SK-N-SH (cell line): Measurements from ENCODE around the gene HRK. TPM values are rescaled to one million over a fixed set of nuclear protein-coding genes. Genes with fewer than 3 reads are reported as not detected.

ENCODE experiments used
- CTCF ChIA-PET: fragments of 300-600, 350-600 bp; formaldehyde crosslinking; extraction: SDS; loops from one replicate; lab custom pipeline; 2021; lab: Yijun Ruan, JAX
- POLR2A ChIA-PET: fragments of 350-600 bp; sonication (Branson Sonifier 250); formaldehyde crosslinking; extraction: SDS; loops from one replicate; lab custom pipeline; 2020; ENCODE audit warnings: antibody characterized with exemption, inconsistent platforms; lab: Yijun Ruan, JAX
- DNase-seq: peaks from one replicate; pipeline ENCODE4 v3.0.0; 2012
- H2AFZ ChIP-seq: fragments of 200-600 bp; sonication (generic); 2 replicates; pipeline ENCODE4 v1.8.1; 2016; ENCODE audit warnings: antibody characterized with exemption, mild to moderate bottlenecking, low read depth
- H3F3A ChIP-seq: fragments of 200-600 bp; sonication (generic); replicated peaks from 2 replicates; pipeline ENCODE3; 2016; ENCODE audit warnings: antibody characterized with exemption, mild to moderate bottlenecking; ENCODE audit not compliant: insufficient read depth
- H3K27ac ChIP-seq, 2 experiments: fragments of 200-500 bp in 1 of 2; fragments of 200-600 bp in 1 of 2; sonication (Bioruptor generic) in 1 of 2; sonication (generic), shearing (Covaris generic) in 1 of 2; 2 replicates each; pipeline versions ENCODE4 v1.5.1 to v1.6.1; 2014 to 2016; ENCODE audit warnings: low read depth in 2 of 2, inconsistent platforms in 1 of 2, low read length in 1 of 2, mild to moderate bottlenecking in 1 of 2, mixed read lengths in 1 of 2
- H3K27me3 ChIP-seq: fragments of 200-600 bp; sonication (generic), shearing (Covaris generic); 2 replicates; pipeline ENCODE4 v1.6.1; 2016; ENCODE audit warnings: mixed run types; ENCODE audit not compliant: insufficient read depth
- H3K36me3 ChIP-seq, 2 experiments: fragments of 200-500 bp in 1 of 2; fragments of 200-600 bp in 1 of 2; sonication (Bioruptor generic) in 1 of 2; sonication (generic) in 1 of 2; replicated peaks in 1 of 2; 2 replicates each; pipeline versions ENCODE3 to v1.5.1; 2014 to 2016; ENCODE audit warnings: low read length in 1 of 2, mild to moderate bottlenecking in 1 of 2; ENCODE audit not compliant: insufficient read depth in 2 of 2, control insufficient read depth in 1 of 2
- H3K4me1 ChIP-seq, 2 experiments: fragments of 200-500 bp in 1 of 2; fragments of 200-600 bp in 1 of 2; sonication (Bioruptor generic) in 1 of 2; sonication (generic), shearing (Covaris generic) in 1 of 2; 2 replicates each; pipeline versions ENCODE4 v1.5.1 to v1.6.1; 2014 to 2016; ENCODE audit warnings: low read depth in 1 of 2, low read length in 1 of 2, mixed run types in 1 of 2; ENCODE audit not compliant: insufficient read depth in 2 of 2, control insufficient read depth in 1 of 2
- H3K4me2 ChIP-seq: fragments of 200-600 bp; sonication (generic), shearing (Covaris generic); 2 replicates; pipeline ENCODE4 v1.6.1; 2017; ENCODE audit warnings: mixed run types
- H3K4me3 ChIP-seq, 2 experiments: fragments of 200-500 bp in 1 of 2; fragments of 200-600 bp in 1 of 2; sonication (Bioruptor generic) in 1 of 2; sonication (generic), shearing (Covaris generic) in 1 of 2; 2 replicates each; pipeline versions ENCODE4 v1.5.1 to v1.8.1; 2014 to 2016; ENCODE audit warnings: low read depth in 2 of 2, inconsistent platforms in 1 of 2, low read length in 1 of 2, mild to moderate bottlenecking in 1 of 2, mixed read lengths in 1 of 2, moderate library complexity in 1 of 2
- H3K79me2 ChIP-seq: fragments of 200-600 bp; sonication (generic); 2 replicates; pipeline ENCODE4 v1.8.1; 2017; ENCODE audit warnings: mild to moderate bottlenecking; ENCODE audit not compliant: insufficient read depth
- H3K9ac ChIP-seq: fragments of 200-600 bp; sonication (generic); 2 replicates; pipeline ENCODE4 v1.6.1; 2017; ENCODE audit warnings: mixed run types
- H3K9me2 ChIP-seq: fragments of 200-600 bp; sonication (generic); 2 replicates; pipeline ENCODE4 v1.6.1; 2017; ENCODE audit warnings: mixed run types
- H3K9me3 ChIP-seq: fragments of 200-600 bp; sonication (generic); 2 replicates; pipeline ENCODE4 v1.6.1; 2017; ENCODE audit warnings: mixed run types, mild to moderate bottlenecking, moderate library complexity
- H4K20me1 ChIP-seq: fragments of 200-600 bp; sonication (generic); 2 replicates; pipeline ENCODE4 v1.6.1; 2017; ENCODE audit warnings: mild to moderate bottlenecking, mixed run types; ENCODE audit not compliant: insufficient read depth
- CHD2 ChIP-seq: fragments of 150-350 bp; IDR thresholded peaks from 2 replicates; pipeline ENCODE4 v1.6.1; 2018; ENCODE audit warnings: low read length; ENCODE audit not compliant: partially characterized antibody
- ELF1 ChIP-seq: IDR thresholded peaks from 2 replicates; pipeline ENCODE4 v1.4.0; 2012
- FOSL2 ChIP-seq: IDR thresholded peaks from 2 replicates; pipeline ENCODE4 v1.4.0; 2012; ENCODE audit warnings: low read depth, mild to moderate bottlenecking, moderate library complexity, borderline replicate concordance
- FOXM1 ChIP-seq: IDR thresholded peaks from 2 replicates; pipeline ENCODE4 v1.4.0; 2012; ENCODE audit warnings: low read depth, mild to moderate bottlenecking
- GABPA ChIP-seq: IDR thresholded peaks from 2 replicates; pipeline ENCODE4 v1.4.0; 2012; ENCODE audit warnings: low read depth, mild to moderate bottlenecking
- JUND ChIP-seq: IDR thresholded peaks from 2 replicates; pipeline ENCODE4 v1.4.0; 2012
- MAX ChIP-seq: IDR thresholded peaks from 2 replicates; pipeline ENCODE4 v1.4.0; 2012; ENCODE audit warnings: low read depth
- MEF2A ChIP-seq: IDR thresholded peaks from 2 replicates; pipeline ENCODE4 v1.4.0; 2012; ENCODE audit warnings: low read depth, borderline replicate concordance
- NFIC ChIP-seq: IDR thresholded peaks from 2 replicates; pipeline ENCODE4 v1.4.0; 2012; ENCODE audit warnings: borderline replicate concordance
- NRF1 ChIP-seq: IDR thresholded peaks from 2 replicates; pipeline ENCODE4 v1.6.1; 2012; ENCODE audit warnings: low read depth, mild to moderate bottlenecking, low read length
- RAD21 ChIP-seq: IDR thresholded peaks from 2 replicates; pipeline ENCODE4 v1.6.1; 2012; ENCODE audit warnings: mild to moderate bottlenecking, low read length
- REST ChIP-seq: IDR thresholded peaks from 2 replicates; pipeline ENCODE4 v1.6.1; 2012; ENCODE audit warnings: mild to moderate bottlenecking, low read depth, low read length, moderate library complexity
- RFX5 ChIP-seq: IDR thresholded peaks from 2 replicates; pipeline ENCODE4 v1.6.1; 2012; ENCODE audit warnings: mild to moderate bottlenecking, improper control_type of control experiment, low read length
- SMC3 ChIP-seq: IDR thresholded peaks from 2 replicates; pipeline ENCODE4 v1.6.1; 2012; ENCODE audit warnings: low read depth, low read length, improper control_type of control experiment
- TAF1 ChIP-seq: IDR thresholded peaks from 2 replicates; pipeline ENCODE4 v1.6.1; 2012; ENCODE audit warnings: low read depth, mild to moderate bottlenecking, low read length, moderate library complexity, borderline replicate concordance
- TEAD4 ChIP-seq: IDR thresholded peaks from 2 replicates; pipeline ENCODE4 v1.4.0; 2012; ENCODE audit warnings: mild to moderate bottlenecking, borderline replicate concordance; ENCODE audit not compliant: insufficient read depth
- USF1 ChIP-seq: IDR thresholded peaks from 2 replicates; pipeline ENCODE4 v1.4.0; 2012; ENCODE audit warnings: low read depth, borderline replicate concordance
- USF2 ChIP-seq: fragments of 150-350 bp; IDR thresholded peaks from 2 replicates; pipeline ENCODE4 v1.6.1; 2017; ENCODE audit warnings: antibody characterized with exemption, low read length, low read depth, borderline replicate concordance
- WGBS: methylation state at CpG from one replicate; pipeline ENCODE4 v1.1.6; 2017; ENCODE audit warnings: low lambda C conversion rate; 5-methylcytosine and 5-hydroxymethylcytosine counted together
- polyA plus RNA-seq, 3 experiments: library from polyadenylated mRNA; depleted of rRNA; stranded (reverse); fragments of >200 nt; gene quantifications; 2 replicates each; pipeline ENCODE4 v1.2.3, GENCODE V29; 2012

The HRK gene
- polyA plus RNA-seq, 1 of the 3 experiments (the other 2 are of a cell fraction): 0.02 TPM

- no peak overlapping the region for H3K27ac ChIP-seq
- no peaks in the 10 kb centered on the region for H3K9me2 ChIP-seq
- no peaks in the 10 kb centered on the region for H4K20me1 ChIP-seq
- H3K36me3 ChIP-seq: no peaks in the 10 kb centered on the region
- POLR2A ChIA-PET: no interaction called here
- H3K27me3 ChIP-seq: no peaks in the 10 kb centered on the region
- no peak overlapping the region for H3K4me3 ChIP-seq
- peaks cover 14% of the 10 kb centered on the region for H3F3A ChIP-seq
- peaks cover 3% of the 10 kb centered on the region; the same call in 1 of the 2 replicates for H3K79me2 ChIP-seq
- TF ChIP-seq JUND (no peak), FOSL2 (no peak), MEF2A (no peak), NFIC (no peak), GABPA (no peak), RFX5 (no peak), NRF1 (no peak), RAD21 (no peak), USF1 (no peak), CHD2 (no peak), SMC3 (no peak), TEAD4 (no peak), MAX (no peak), TAF1 (no peak), USF2 (no peak), ELF1 (no peak), FOXM1 (no peak)
- TF ChIP-seq, all 33 proteins: peak for 0
- H2AFZ ChIP-seq: no peak overlapping the region
- WGBS: 83% methylated on average over 8 of the region's 8 CpGs
- H3K9me3 ChIP-seq: no peaks in the 10 kb centered on the region
- H3K9ac ChIP-seq: no peak overlapping the region
- CTCF ChIA-PET: no interaction called here
- H3K4me2 ChIP-seq: no peak overlapping the region
- no peak for DNase-seq
- peaks cover 4 to 8% of the 10 kb centered on the region in 2 experiments; a peak in 2 of 4 replicates for H3K4me1 ChIP-seq
Observed at GRCh38 chr12:116821291-116821690, 60.0 kb downstream of the HRK start.

- no peak for DNase-seq
- CTCF ChIA-PET: no interaction called here
Observed at GRCh38 chr12:116820064-116820656, 61.1 kb downstream of the HRK start.

More at GRCh38 chr12:116820064-116820656, 61.1 kb downstream of the HRK start:
- Histone ChIP-seq H3K4me3 (no peak overlapping the region), H3K36me3 (no peaks in the 10 kb centered on the region), H3K27ac (peak overlapping the region in 1 of 2 experiments; percentile 95; a peak in 1 of 4 replicates), H3K9ac (no peak overlapping the region), H3K9me3 (no peaks in the 10 kb centered on the region), H3F3A (peaks cover 14% of the 10 kb centered on the region), H3K4me1 (peaks cover 4 to 8% of the 10 kb centered on the region in 2 experiments; a peak in 2 of 4 replicates), H3K4me2 (peak overlapping the region; percentile 76; the same call in 1 of the 2 replicates), H2AFZ (peak overlapping the region; percentile 93), H3K79me2 (peaks cover 3% of the 10 kb centered on the region; the same call in 1 of the 2 replicates), H4K20me1 (no peaks in the 10 kb centered on the region), H3K9me2 (no peaks in the 10 kb centered on the region), H3K27me3 (no peaks in the 10 kb centered on the region)
- POLR2A ChIA-PET: no interaction called here
- TF ChIP-seq REST (no peak), RFX5 (peak; percentile 94)
- WGBS: 83% methylated on average over 10 of the region's 10 CpGs
